Measurements from ENCODE around the gene EXOC8.

EXOC8 gene

DNA sequence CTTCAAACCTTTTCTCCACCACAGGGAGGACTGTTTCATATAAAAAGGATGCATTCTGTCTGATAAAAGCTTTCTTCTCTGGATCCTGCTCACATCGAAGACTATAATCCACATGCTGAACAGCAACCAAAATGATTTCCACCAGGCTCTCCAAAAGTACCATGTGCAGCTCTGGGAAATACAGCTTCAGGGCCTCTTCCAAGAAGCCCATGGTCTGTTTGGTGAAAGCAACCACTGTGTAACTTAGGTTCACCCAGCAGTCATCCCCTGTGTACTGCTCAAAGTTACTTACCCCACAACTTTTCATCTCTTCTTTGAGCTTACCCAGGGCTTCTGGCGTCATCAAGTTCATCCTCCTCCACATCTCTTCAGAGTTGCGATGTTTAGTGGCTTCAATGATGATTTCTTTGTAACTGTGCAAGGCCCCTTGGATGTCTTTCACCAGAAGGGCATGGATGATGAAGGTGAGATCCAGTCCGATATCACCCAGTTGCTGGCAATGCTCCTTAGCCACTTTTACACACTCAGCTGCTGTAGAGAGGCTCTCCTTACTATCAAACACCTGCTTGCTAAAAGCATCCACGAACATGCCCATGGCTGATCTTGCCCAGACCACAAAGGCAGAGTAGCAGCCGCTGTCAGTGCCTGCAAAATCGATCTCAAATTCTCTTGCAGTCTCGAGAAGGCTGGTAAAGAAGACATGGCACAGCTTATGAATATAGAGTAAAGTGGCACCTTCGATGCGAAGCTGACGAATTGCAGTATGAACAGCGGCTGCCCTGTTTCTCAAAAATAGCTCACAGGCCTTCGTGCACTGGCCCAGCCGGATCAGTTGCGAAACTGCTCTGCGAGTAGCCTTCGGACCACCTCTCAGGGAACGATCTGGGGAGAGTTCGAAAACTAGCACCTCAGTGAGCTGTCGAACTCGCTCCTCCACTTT is 1.7 kb downstream of the EXOC8 start:
- Histone ChIP-seq H2BK5ac (ENCODE audit: low read length) (no peak overlapping the region), H3K79me1 (ENCODE audit: low read length) (peaks cover 18% of the 10 kb centered on the region), H2AK5ac (ENCODE audit: low read length) (no peak overlapping the region), H3K27ac (ENCODE audit: low read depth, low read length) (no peak overlapping the region), H3K36me3 (ENCODE audit: control insufficient read depth, insufficient read depth, low read length) (no peaks in the 10 kb centered on the region), H3K23ac (ENCODE audit: low read length) (no peak overlapping the region), H3K4me1 (ENCODE audit: control insufficient read depth, low read depth, low read length) (peaks cover 13% of the 10 kb centered on the region), H3K9ac (ENCODE audit: low read length) (peak overlapping the region; percentile 84), H2BK15ac (replicated peaks; ENCODE audit: low read depth) (no peak overlapping the region), H3K56ac (ENCODE audit: low read length) (peak overlapping the region; percentile 18), H3K79me2 (ENCODE audit: control insufficient read depth, insufficient read depth, low read length) (peaks cover 43% of the 10 kb centered on the region), H4K5ac (ENCODE audit: low read length) (no peak overlapping the region), H3K27me3 (ENCODE audit: insufficient read depth, low read length, poor library complexity) (no peaks in the 10 kb centered on the region), H2BK120ac (ENCODE audit: low read depth, low read length) (no peak overlapping the region), H3K4ac (ENCODE audit: low read depth, low read length) (no peak overlapping the region), H3K18ac (ENCODE audit: low read length) (no peak overlapping the region), H4K8ac (ENCODE audit: low read depth, low read length) (no peak overlapping the region), H3K4me3 (ENCODE audit: low read length) (no peak overlapping the region), H3K4me2 (ENCODE audit: low read length) (peak overlapping the region; percentile 94)
- WGBS (ENCODE audit: extremely low coverage, insufficient coverage, low lambda C conversion rate), result no CpG with 5 or more reads among the region's 21 CpGs
- no peak for DNase-seq

DNA sequence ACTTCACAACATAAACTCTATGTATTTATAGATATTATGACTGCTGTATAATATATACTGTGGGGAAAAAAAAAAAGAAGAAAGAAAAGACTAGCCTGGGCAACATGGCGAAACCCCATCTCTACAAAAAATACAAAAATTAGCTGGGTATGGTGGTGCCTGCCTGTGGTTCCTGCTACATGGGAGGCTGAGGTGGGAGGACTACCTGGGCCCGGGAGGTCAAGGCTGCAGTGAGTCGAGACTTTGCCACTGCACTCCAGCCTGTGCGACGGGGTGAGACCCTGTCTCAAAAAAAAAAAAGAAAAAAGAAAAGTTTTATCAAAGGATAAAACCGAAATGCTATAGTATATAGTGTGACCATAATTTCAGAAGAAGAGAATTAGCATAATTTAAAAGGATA is 2.7 kb downstream of the EXOC8 start:
- Histone ChIP-seq H3K4me1 (ENCODE audit: control insufficient read depth, low read depth, low read length) (peaks cover 13% of the 10 kb centered on the region), H2BK15ac (replicated peaks; ENCODE audit: low read depth) (no peak overlapping the region), H2AK5ac (ENCODE audit: low read length) (no peak overlapping the region), H3K9ac (ENCODE audit: low read length) (no peak overlapping the region), H3K4me3 (ENCODE audit: low read length) (no peak overlapping the region), H2BK5ac (ENCODE audit: low read length) (no peak overlapping the region), H3K4ac (ENCODE audit: low read depth, low read length) (no peak overlapping the region), H3K56ac (ENCODE audit: low read length) (no peak overlapping the region), H3K23ac (ENCODE audit: low read length) (no peak overlapping the region), H3K79me2 (ENCODE audit: control insufficient read depth, insufficient read depth, low read length) (peaks cover 41% of the 10 kb centered on the region), H3K79me1 (ENCODE audit: low read length) (peaks cover 18% of the 10 kb centered on the region), H3K36me3 (ENCODE audit: control insufficient read depth, insufficient read depth, low read length) (no peaks in the 10 kb centered on the region), H2BK120ac (ENCODE audit: low read depth, low read length) (no peak overlapping the region), H3K27me3 (ENCODE audit: insufficient read depth, low read length, poor library complexity) (no peaks in the 10 kb centered on the region), H3K27ac (ENCODE audit: low read depth, low read length) (no peak overlapping the region), H3K18ac (ENCODE audit: low read length) (no peak overlapping the region), H4K8ac (ENCODE audit: low read depth, low read length) (no peak overlapping the region), H4K5ac (ENCODE audit: low read length) (no peak overlapping the region), H3K4me2 (ENCODE audit: low read length) (no peak overlapping the region)
- WGBS (ENCODE audit: extremely low coverage, insufficient coverage, low lambda C conversion rate), result no CpG with 5 or more reads among the region's 6 CpGs
- DNase-seq, result no peak

DNA sequence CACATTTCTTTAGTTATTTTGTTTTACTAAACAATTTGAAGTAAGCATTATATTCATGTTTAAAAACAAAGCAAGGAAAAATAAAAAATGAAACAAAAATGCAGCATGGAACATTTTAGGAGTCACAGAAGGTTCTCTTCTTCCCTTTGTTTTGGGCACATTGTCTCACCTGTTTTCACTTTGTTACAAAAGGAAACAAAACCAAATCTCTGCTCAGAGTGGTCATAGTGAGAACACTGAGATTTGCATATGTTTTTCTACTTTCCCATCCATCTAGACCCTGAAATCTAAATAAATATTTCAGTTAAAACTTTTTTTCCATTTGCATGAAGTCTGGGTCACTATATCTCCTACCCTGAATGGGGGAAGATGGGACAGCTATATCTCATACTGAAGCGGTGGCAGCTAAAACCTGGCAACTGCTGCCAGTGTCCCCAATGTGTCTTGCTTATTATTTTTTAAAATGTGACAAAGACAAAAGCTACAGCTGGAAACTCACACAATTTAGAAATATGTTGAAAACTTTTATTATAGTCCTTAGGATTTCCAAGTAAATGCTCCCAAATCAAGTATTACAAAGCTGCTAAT is 3.5 kb downstream of the EXOC8 start:
- H2BK5ac ChIP-seq (ENCODE audit: low read length), result no peak overlapping the region
- H3K4me3 ChIP-seq (ENCODE audit: low read length), result no peak overlapping the region
- DNase-seq, result no peak
- no peak overlapping the region for H3K23ac ChIP-seq (ENCODE audit: low read length)
- H3K9ac ChIP-seq (ENCODE audit: low read length), result peak overlapping the region; percentile 2
- no CpG with 5 or more reads among the region's 1 CpG for WGBS (ENCODE audit: extremely low coverage, insufficient coverage, low lambda C conversion rate)
- H2BK15ac ChIP-seq (replicated peaks; ENCODE audit: low read depth), result no peak overlapping the region
- H3K56ac ChIP-seq (ENCODE audit: low read length), result no peak overlapping the region
- H3K36me3 ChIP-seq (ENCODE audit: control insufficient read depth, insufficient read depth, low read length), result no peaks in the 10 kb centered on the region
- peaks cover 35% of the 10 kb centered on the region for H3K79me2 ChIP-seq (ENCODE audit: control insufficient read depth, insufficient read depth, low read length)
- H4K5ac ChIP-seq (ENCODE audit: low read length), result no peak overlapping the region
- H3K4ac ChIP-seq (ENCODE audit: low read depth, low read length), result no peak overlapping the region
- H3K4me2 ChIP-seq (ENCODE audit: low read length), result peak overlapping the region; percentile 23
- no peak overlapping the region for H3K18ac ChIP-seq (ENCODE audit: low read length)
- peaks cover 16% of the 10 kb centered on the region for H3K79me1 ChIP-seq (ENCODE audit: low read length)
- no peak overlapping the region for H3K27ac ChIP-seq (ENCODE audit: low read depth, low read length)
- H3K4me1 ChIP-seq (ENCODE audit: control insufficient read depth, low read depth, low read length), result peaks cover 8% of the 10 kb centered on the region
- H4K8ac ChIP-seq (ENCODE audit: low read depth, low read length), result no peak overlapping the region
- no peak overlapping the region for H2AK5ac ChIP-seq (ENCODE audit: low read length)
- no peak overlapping the region for H2BK120ac ChIP-seq (ENCODE audit: low read depth, low read length)
- H3K27me3 ChIP-seq (ENCODE audit: insufficient read depth, low read length, poor library complexity), result no peaks in the 10 kb centered on the region

DNA sequence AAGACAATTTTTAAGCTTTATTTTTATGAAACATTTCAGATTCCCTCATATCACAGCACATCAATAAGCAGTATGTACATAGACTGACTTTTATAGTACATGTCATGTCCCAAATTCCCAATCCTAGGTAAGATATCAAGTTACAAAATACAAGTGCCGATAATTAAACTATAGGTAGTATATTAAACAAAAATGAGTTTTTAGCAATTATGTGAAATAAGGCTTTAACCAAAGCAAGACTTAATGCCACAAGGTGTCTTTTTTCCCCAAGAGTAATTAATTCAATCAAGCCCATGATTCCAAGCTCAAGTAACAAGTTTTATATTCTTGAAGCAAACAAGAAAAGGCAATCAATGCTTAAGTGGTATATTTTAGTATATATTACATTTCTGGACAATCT is 4.9 kb downstream of the EXOC8 start:
- Histone ChIP-seq H3K27ac (ENCODE audit: low read depth, low read length) (no peak overlapping the region), H3K18ac (ENCODE audit: low read length) (no peak overlapping the region), H3K9ac (ENCODE audit: low read length) (no peak overlapping the region), H3K4me1 (ENCODE audit: control insufficient read depth, low read depth, low read length) (peaks cover 8% of the 10 kb centered on the region), H3K23ac (ENCODE audit: low read length) (no peak overlapping the region), H3K27me3 (ENCODE audit: insufficient read depth, low read length, poor library complexity) (no peaks in the 10 kb centered on the region), H3K4me2 (ENCODE audit: low read length) (no peak overlapping the region), H2AK5ac (ENCODE audit: low read length) (no peak overlapping the region), H3K4ac (ENCODE audit: low read depth, low read length) (no peak overlapping the region), H3K36me3 (ENCODE audit: control insufficient read depth, insufficient read depth, low read length) (no peaks in the 10 kb centered on the region), H4K8ac (ENCODE audit: low read depth, low read length) (no peak overlapping the region), H3K79me2 (ENCODE audit: control insufficient read depth, insufficient read depth, low read length) (peaks cover 26% of the 10 kb centered on the region), H2BK15ac (replicated peaks; ENCODE audit: low read depth) (no peak overlapping the region), H2BK5ac (ENCODE audit: low read length) (no peak overlapping the region), H3K79me1 (ENCODE audit: low read length) (peaks cover 16% of the 10 kb centered on the region), H3K56ac (ENCODE audit: low read length) (no peak overlapping the region), H4K5ac (ENCODE audit: low read length) (no peak overlapping the region), H3K4me3 (ENCODE audit: low read length) (no peak overlapping the region), H2BK120ac (ENCODE audit: low read depth, low read length) (no peak overlapping the region)
- no CpG with 5 or more reads among the region's 1 CpG for WGBS (ENCODE audit: extremely low coverage, insufficient coverage, low lambda C conversion rate)
- DNase-seq, result no peak

DNA sequence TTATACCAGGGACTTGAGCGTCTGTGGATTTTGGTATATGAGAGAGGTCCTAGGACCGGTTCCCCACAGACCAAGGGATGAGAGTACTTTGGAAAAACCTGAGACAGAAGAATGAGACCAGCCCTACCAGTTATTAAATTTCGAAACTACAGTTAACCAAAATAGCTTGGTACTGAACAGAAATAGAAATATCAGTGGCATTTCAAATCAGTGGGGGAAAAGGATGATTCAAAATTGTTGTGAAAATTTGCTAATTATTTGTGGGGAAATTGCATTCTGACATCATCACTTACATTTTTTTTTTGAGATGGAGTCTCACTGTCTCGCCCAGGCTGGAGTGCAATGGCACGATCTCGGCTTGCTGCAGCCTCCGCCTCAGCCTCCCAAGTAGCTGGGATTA is 8.2 kb downstream of the EXOC8 start:
- no peak overlapping the region for H2BK5ac ChIP-seq (ENCODE audit: low read length)
- H3K4ac ChIP-seq (ENCODE audit: low read depth, low read length), result no peak overlapping the region
- no peak overlapping the region for H4K5ac ChIP-seq (ENCODE audit: low read length)
- H3K4me3 ChIP-seq (ENCODE audit: low read length), result no peak overlapping the region
- peaks cover 4% of the 10 kb centered on the region for H3K79me2 ChIP-seq (ENCODE audit: control insufficient read depth, insufficient read depth, low read length)
- no peak overlapping the region for H4K8ac ChIP-seq (ENCODE audit: low read depth, low read length)
- no peaks in the 10 kb centered on the region for H3K27me3 ChIP-seq (ENCODE audit: insufficient read depth, low read length, poor library complexity)
- H3K36me3 ChIP-seq (ENCODE audit: control insufficient read depth, insufficient read depth, low read length), result no peaks in the 10 kb centered on the region
- no peak overlapping the region for H2AK5ac ChIP-seq (ENCODE audit: low read length)
- no peak overlapping the region for H3K4me2 ChIP-seq (ENCODE audit: low read length)
- no peak overlapping the region for H2BK15ac ChIP-seq (replicated peaks; ENCODE audit: low read depth)
- no CpG with 5 or more reads among the region's 7 CpGs for WGBS (ENCODE audit: extremely low coverage, insufficient coverage, low lambda C conversion rate)
- no peaks in the 10 kb centered on the region for H3K4me1 ChIP-seq (ENCODE audit: control insufficient read depth, low read depth, low read length)
- DNase-seq, result no peak
- no peak overlapping the region for H3K23ac ChIP-seq (ENCODE audit: low read length)
- peaks cover 2% of the 10 kb centered on the region for H3K79me1 ChIP-seq (ENCODE audit: low read length)
- H3K18ac ChIP-seq (ENCODE audit: low read length), result no peak overlapping the region
- H3K56ac ChIP-seq (ENCODE audit: low read length), result no peak overlapping the region
- H2BK120ac ChIP-seq (ENCODE audit: low read depth, low read length), result no peak overlapping the region
- H3K27ac ChIP-seq (ENCODE audit: low read depth, low read length), result no peak overlapping the region
- no peak overlapping the region for H3K9ac ChIP-seq (ENCODE audit: low read length)

All from mesendoderm (in vitro differentiated cells).